Neural crest cell (in vitro differentiated cells): Measurements from ENCODE around the gene PPP4R4. TPM values are rescaled to one million over a fixed set of nuclear protein-coding genes. Genes with fewer than 3 reads are reported as not detected.

ENCODE experiments used
- DNase-seq: peaks from one replicate; pipeline ENCODE4 v3.0.0; 2021; ENCODE audit warnings: low read depth, mixed read lengths, low spot score
- H3K27ac Mint-ChIP-seq: one replicate; pipeline ENCODE4 v1.8.0; 2021; ENCODE audit warnings: mild to moderate bottlenecking, mixed read lengths; ENCODE audit not compliant: unreplicated experiment
- H3K27me3 Mint-ChIP-seq: 2 replicates; pipeline ENCODE4 v1.8.0; 2021; ENCODE audit warnings: low read depth, mild to moderate bottlenecking, mixed read lengths
- H3K36me3 Mint-ChIP-seq: 2 replicates; pipeline ENCODE4 v1.8.0; 2021; ENCODE audit warnings: low read depth, mild to moderate bottlenecking, mixed read lengths
- H3K4me1 Mint-ChIP-seq: 2 replicates; pipeline ENCODE4 v1.8.0; 2021; ENCODE audit warnings: mixed read lengths
- H3K4me3 Mint-ChIP-seq: one replicate; pipeline ENCODE4 v1.8.0; 2021; ENCODE audit warnings: mild to moderate bottlenecking, mixed read lengths
- H3K9me3 Mint-ChIP-seq: 2 replicates; pipeline ENCODE4 v1.8.0; 2021; ENCODE audit warnings: mixed read lengths
- total RNA-seq: library from RNA; stranded (reverse); gene quantifications from 2 replicates; pipeline ENCODE4 v1.2.1, GENCODE V29; 2021
- TF ChIP-seq, protein P1 (sequence below): fragments of 200-600 bp; sonication (generic); conservative IDR thresholded peaks from 2 replicates; pipeline ENCODE4 v1.5.0; 2021; ENCODE audit warnings: antibody characterized with exemption, mild to moderate bottlenecking

PPP4R4 gene
- total RNA-seq, 1 donor from 2014 or later, result 1.6 TPM

DNA sequence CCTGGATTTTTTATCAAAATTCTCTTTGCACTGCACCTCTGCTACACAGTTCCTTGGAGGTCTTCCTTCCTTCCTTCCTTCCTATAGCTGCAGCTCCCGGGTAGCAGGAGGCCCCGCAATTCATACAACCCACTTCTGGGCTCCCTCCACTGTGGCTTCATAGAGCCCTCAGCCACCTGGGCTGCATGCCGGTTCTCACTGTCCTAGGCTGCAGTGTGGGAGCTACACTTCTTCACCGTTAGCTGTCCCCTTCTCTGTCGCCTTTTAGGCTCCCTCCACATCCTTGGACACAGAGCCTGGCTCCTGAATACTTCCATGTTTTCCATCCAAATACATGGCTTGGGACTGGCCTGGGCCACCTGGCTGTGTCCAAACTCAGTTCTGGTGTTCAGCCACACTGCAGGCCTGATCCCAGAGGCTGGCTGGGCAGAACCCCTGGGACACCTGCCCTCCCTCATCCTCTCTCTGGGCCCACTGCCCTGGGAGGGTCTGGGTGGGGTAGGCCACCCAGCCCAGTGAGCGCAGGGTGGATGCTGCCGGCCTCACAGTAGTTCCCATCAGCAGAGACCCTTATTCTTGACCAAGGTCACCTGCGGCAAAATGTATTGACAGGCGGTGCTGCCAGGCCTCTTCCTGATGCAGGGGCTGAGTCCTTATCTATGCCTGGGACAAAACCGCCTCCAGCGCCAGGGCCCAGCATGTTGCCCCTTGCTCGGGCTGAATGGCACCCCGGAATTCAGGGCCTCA lies 117.2 kb downstream of the PPP4R4 start:
- Mint-ChIP-seq H3K9me3 (no peaks in the 10 kb centered on the region), H3K27ac (no peak overlapping the region), H3K27me3 (no peaks in the 10 kb centered on the region), H3K4me1 (no peaks in the 10 kb centered on the region), H3K36me3 (no peaks in the 10 kb centered on the region), H3K4me3 (no peak overlapping the region)
- TF ChIP-seq, protein P1, sequence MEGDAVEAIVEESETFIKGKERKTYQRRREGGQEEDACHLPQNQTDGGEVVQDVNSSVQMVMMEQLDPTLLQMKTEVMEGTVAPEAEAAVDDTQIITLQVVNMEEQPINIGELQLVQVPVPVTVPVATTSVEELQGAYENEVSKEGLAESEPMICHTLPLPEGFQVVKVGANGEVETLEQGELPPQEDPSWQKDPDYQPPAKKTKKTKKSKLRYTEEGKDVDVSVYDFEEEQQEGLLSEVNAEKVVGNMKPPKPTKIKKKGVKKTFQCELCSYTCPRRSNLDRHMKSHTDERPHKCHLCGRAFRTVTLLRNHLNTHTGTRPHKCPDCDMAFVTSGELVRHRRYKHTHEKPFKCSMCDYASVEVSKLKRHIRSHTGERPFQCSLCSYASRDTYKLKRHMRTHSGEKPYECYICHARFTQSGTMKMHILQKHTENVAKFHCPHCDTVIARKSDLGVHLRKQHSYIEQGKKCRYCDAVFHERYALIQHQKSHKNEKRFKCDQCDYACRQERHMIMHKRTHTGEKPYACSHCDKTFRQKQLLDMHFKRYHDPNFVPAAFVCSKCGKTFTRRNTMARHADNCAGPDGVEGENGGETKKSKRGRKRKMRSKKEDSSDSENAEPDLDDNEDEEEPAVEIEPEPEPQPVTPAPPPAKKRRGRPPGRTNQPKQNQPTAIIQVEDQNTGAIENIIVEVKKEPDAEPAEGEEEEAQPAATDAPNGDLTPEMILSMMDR, result no peak
- no peak for DNase-seq

DNA sequence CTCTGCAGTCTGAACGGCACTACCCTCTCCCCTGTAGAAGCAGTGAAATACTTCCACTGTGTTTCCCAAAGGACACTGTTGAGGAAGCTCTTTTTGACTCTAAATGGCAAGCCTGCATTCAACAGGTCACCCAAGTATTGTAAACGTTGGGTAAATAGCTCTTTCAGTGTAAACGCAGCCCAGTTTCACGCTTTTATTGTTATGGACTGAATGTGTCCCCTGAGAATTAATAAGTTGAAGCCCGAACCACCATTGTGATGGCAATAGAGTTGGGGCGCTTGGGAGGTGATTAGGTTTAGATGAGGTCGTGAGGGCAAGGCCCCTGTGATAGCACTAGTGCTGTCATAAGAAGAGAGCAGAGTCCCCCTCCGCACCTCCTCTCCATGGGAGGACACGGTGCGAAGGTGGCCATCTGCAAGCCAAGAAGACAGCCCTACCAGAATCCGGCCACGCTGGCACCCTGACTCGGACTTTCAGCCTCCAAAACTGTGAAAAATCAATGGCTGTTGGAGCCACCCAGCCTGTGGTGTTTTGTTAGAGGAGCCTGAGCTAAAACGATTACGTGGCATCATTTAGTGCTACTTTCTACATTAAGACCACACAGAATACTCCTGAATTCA lies 117.9 kb downstream of the PPP4R4 start:
- no peak for DNase-seq
- no peak overlapping the region for H3K4me3 Mint-ChIP-seq
- TF ChIP-seq, protein P1, result no peak
- no peaks in the 10 kb centered on the region for H3K9me3 Mint-ChIP-seq
- H3K4me1 Mint-ChIP-seq, result no peaks in the 10 kb centered on the region
- H3K27me3 Mint-ChIP-seq, result peaks cover 4% of the 10 kb centered on the region
- H3K27ac Mint-ChIP-seq, result no peak overlapping the region
- no peaks in the 10 kb centered on the region for H3K36me3 Mint-ChIP-seq

DNA sequence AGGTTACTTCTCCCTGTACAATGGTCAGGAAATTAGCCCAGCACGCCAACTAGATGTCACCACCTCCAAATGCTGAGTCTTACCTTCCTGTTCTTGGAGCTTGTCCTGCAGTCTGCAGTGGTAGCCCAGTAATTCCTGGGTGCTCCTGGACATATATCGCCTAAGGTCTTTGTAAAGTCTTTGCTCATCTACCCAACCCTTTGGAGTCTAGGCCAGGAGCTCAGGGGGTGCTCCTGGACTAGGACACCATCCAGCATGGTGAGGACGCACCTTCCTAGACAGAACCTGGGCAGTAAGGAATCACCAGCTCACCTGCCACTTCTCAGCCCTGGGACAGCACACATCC lies 118.4 kb downstream of the PPP4R4 start:
- Mint-ChIP-seq H3K4me1 (no peaks in the 10 kb centered on the region), H3K27ac (no peak overlapping the region), H3K9me3 (peaks cover under 1% of the 10 kb centered on the region), H3K36me3 (no peaks in the 10 kb centered on the region), H3K4me3 (no peak overlapping the region), H3K27me3 (peaks cover 4% of the 10 kb centered on the region)
- DNase-seq, result no peak
- TF ChIP-seq, protein P1, result no peak

DNA sequence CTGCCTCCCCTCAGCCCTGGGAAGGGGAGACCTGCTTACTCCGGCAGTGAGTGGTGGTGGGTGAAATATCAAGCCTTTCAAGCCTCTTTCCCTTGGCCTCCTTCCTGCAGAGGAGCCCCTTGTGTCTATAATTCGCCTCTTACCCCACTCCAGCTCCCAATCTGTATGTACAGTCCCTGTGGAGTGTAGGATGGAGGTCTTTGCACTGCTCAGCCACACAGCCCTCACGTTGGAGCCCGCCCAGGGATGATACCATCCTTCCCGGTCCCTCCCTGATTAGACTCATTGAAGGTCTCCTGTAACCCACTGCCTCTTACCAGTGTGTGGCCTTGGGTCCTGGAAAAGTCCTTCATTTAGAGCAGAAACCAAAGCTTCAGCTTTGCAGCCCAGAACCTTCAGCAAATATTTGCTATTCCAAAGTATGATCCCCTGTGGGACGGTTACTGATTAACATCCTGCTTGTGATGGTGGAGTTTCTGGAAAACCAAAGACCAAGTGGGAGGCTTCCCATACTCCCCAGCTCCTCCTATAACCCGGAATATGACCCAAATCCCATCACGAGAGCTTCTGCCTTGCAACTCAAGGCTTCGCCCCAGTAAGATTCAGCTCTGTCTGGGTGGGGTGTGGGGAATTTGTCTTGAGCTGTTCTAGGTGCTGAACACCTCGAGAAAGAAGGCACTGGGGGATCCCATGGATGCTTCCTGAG lies 118.9 kb downstream of the PPP4R4 start, which contains the start of gene SERPINA10:
TSS of gene SERPINA10 (minus strand) at position 397 of the 706 bp plus-strand sequence. CDS start 2,675 bp downstream, outside the sequence.
- H3K36me3 Mint-ChIP-seq, result no peaks in the 10 kb centered on the region
- TF ChIP-seq, protein P1, result no peak
- H3K4me1 Mint-ChIP-seq, result no peaks in the 10 kb centered on the region
- peaks cover 3% of the 10 kb centered on the region for H3K9me3 Mint-ChIP-seq
- peaks cover 4% of the 10 kb centered on the region for H3K27me3 Mint-ChIP-seq
- DNase-seq, result no peak
- no peak within 1 kb of the TSS for H3K4me3 Mint-ChIP-seq
- no peak within 1 kb of the TSS for H3K27ac Mint-ChIP-seq

DNA sequence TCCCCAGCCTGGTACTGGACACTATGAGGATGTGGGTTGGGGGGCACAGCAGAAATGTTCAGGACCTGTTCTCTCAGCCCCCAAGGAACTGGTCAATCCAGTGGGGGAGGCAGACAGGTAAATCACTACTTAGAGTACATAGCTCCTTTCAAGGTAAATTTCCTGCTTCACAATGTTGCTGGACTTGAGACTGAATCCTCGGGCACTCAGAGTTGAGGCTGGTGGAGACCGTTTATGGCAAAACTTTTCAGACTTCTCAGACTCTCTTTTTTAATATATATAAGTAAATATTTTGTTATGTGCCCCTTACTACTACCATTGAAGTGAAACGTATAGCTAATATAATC lies 119.4 kb downstream of the PPP4R4 start:
- no peak overlapping the region for H3K27ac Mint-ChIP-seq
- TF ChIP-seq, protein P1, result no peak
- H3K9me3 Mint-ChIP-seq, result peaks cover 3% of the 10 kb centered on the region
- no peaks in the 10 kb centered on the region for H3K36me3 Mint-ChIP-seq
- peaks cover 4% of the 10 kb centered on the region for H3K27me3 Mint-ChIP-seq
- H3K4me3 Mint-ChIP-seq, result no peak overlapping the region
- no peak for DNase-seq
- no peaks in the 10 kb centered on the region for H3K4me1 Mint-ChIP-seq
